T follicular helper cell (primary cell): ENCODE measurements around the gene GRK2.
"Not testable (repeated sequence)": the region's sequence is repeated elsewhere in the genome, so short reads cannot be mapped to it uniquely, and the experiment has no call there.

ENCODE experiments used
- DNase-seq: peaks from one replicate; pipeline ENCODE4 v3.0.0-alpha.2; 2020; ENCODE audit warnings: low read depth

Gene GRK2

GRCh38 chr11:67253872-67254624 lies 12.2 kb upstream of the GRK2 start:
- DNase-seq: no peak

GRCh38 chr11:67254798-67255197 lies 11.5 kb upstream of the GRK2 start:
- no peak for DNase-seq

GRCh38 chr11:67255353-67255752 lies 10.9 kb upstream of the GRK2 start:
- DNase-seq: no peak

GRCh38 chr11:67255864-67256263 lies 10.4 kb upstream of the GRK2 start:
- no peak for DNase-seq

GRCh38 chr11:67256477-67257135 lies 9.7 kb upstream of the GRK2 start:
- DNase-seq: no peak

- no peak for DNase-seq
Observed at GRCh38 chr11:67260406-67260805, 5.9 kb upstream of the GRK2 start.

GRCh38 chr11:67260885-67261639 lies 5.2 kb upstream of the GRK2 start:
- DNase-seq: not testable (repeated sequence)

GRCh38 chr11:67261640-67261945 lies 4.7 kb upstream of the GRK2 start:
- DNase-seq: no peak

- DNase-seq: no peak
Observed at GRCh38 chr11:67261946-67262681, 4.2 kb upstream of the GRK2 start.

- peak; percentile 64 for DNase-seq
Observed at GRCh38 chr11:67262731-67263675, 3.3 kb upstream of the GRK2 start.

- DNase-seq: no peak
Observed at GRCh38 chr11:67264260-67264659, 2.0 kb upstream of the GRK2 start.

GRCh38 chr11:67264877-67265632 lies 1.2 kb upstream of the GRK2 start:
- no peak for DNase-seq

- peak; percentile 68 for DNase-seq
Observed at GRCh38 chr11:67265633-67266448, 432 bp upstream of the GRK2 start.

GRCh38 chr11:67267188-67268080 lies 1.2 kb downstream of the GRK2 start:
- DNase-seq: peak; percentile 29

- DNase-seq: peak; percentile 39
Observed at GRCh38 chr11:67268081-67268961, 2.0 kb downstream of the GRK2 start.

GRCh38 chr11:67268962-67269268 lies 2.6 kb downstream of the GRK2 start:
- DNase-seq: no peak

- no peak for DNase-seq
Observed at GRCh38 chr11:67269401-67270255, 3.4 kb downstream of the GRK2 start.
